Measurements from ENCODE around the gene RBM39.
A peak's percentile ranks its signal among the peaks of the same experiment; 100 is the strongest.

The RBM39 gene

DNA sequence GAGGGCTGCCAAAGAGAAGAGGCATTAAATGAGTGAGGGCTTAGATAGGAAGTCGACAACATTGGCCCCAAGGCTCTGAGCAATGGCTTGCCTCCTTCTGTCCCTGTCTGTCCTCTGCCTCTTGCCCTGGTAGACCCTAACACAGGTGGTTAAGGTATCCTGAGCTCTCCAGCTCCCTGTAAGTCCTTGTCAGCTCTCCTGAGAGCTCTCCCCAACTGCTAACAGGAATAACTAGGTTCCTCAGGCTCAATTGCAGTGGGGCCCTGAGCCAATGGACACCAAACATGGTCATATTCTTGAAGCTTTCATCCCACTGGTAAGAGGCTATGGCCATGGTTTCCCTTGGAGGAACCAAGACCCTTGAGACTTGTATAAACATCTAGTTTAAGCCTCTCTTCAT is 72.4 kb downstream of the RBM39 start:
- H3K4me3 ChIP-seq (replicated peaks; ENCODE audit: low read depth, low read length) = no peak overlapping the region
- no peaks in the 10 kb centered on the region for H3K27me3 ChIP-seq (replicated peaks; ENCODE audit: control insufficient read depth, insufficient read depth, low read length)
- TF ChIP-seq, protein P1, sequence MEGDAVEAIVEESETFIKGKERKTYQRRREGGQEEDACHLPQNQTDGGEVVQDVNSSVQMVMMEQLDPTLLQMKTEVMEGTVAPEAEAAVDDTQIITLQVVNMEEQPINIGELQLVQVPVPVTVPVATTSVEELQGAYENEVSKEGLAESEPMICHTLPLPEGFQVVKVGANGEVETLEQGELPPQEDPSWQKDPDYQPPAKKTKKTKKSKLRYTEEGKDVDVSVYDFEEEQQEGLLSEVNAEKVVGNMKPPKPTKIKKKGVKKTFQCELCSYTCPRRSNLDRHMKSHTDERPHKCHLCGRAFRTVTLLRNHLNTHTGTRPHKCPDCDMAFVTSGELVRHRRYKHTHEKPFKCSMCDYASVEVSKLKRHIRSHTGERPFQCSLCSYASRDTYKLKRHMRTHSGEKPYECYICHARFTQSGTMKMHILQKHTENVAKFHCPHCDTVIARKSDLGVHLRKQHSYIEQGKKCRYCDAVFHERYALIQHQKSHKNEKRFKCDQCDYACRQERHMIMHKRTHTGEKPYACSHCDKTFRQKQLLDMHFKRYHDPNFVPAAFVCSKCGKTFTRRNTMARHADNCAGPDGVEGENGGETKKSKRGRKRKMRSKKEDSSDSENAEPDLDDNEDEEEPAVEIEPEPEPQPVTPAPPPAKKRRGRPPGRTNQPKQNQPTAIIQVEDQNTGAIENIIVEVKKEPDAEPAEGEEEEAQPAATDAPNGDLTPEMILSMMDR (IDR thresholded peaks at IDR 0.05; ENCODE audit: insufficient read depth, low read length, poor library complexity, severe bottlenecking) = no peak
- H3K36me3 ChIP-seq (ENCODE audit: control insufficient read depth, insufficient read depth, low read length) = peaks cover 10% of the 10 kb centered on the region
- DNase-seq (ENCODE audit: extremely low read depth, insufficient read length) = no peak

DNA sequence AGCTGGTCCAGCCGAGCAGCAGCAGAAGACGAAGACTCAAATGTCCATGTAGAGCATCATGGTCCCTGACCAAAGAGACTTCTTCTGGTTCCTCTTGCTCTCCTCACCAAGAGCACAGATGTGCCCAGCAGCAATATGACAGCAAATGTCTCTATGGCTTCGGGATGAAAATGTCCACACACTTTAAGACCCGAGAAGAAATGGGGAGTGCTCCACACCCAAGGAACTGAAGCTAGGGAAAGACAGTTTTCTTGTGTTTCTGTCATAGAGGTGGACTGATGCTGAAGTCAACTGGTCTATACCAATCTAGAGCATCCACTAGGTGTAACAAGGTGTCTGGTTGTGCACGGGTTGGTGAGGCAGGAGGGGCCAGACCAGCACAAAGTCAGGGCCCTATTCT is 72.8 kb downstream of the RBM39 start:
- no peak for DNase-seq (ENCODE audit: extremely low read depth, insufficient read length)
- H3K4me3 ChIP-seq (replicated peaks; ENCODE audit: low read depth, low read length) = no peak overlapping the region
- TF ChIP-seq, protein P1 (IDR thresholded peaks at IDR 0.05; ENCODE audit: insufficient read depth, low read length, poor library complexity, severe bottlenecking) = no peak
- H3K36me3 ChIP-seq (ENCODE audit: control insufficient read depth, insufficient read depth, low read length) = peaks cover 9% of the 10 kb centered on the region
- no peaks in the 10 kb centered on the region for H3K27me3 ChIP-seq (replicated peaks; ENCODE audit: control insufficient read depth, insufficient read depth, low read length)

DNA sequence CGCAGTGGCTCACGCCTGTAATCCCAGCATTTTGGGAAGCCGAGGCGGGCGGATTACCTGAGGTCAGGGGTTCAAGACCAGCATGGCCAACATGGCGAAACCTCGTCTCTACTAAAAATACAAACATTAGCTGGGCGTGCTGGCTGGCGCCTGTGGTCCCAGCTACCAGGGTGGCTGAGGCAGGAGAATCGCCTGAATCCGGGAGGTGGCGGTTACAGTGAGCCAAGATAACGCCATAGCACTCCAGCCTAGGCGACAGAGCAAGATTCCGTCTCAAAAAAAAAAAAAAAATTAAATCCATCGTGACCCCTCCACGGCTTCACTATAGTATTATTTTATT is 76.1 kb downstream of the RBM39 start:
- H3K27me3 ChIP-seq (replicated peaks; ENCODE audit: control insufficient read depth, insufficient read depth, low read length) = no peaks in the 10 kb centered on the region
- TF ChIP-seq, protein P1 (IDR thresholded peaks at IDR 0.05; ENCODE audit: insufficient read depth, low read length, poor library complexity, severe bottlenecking) = no peak
- H3K4me3 ChIP-seq (replicated peaks; ENCODE audit: low read depth, low read length) = no peak overlapping the region
- DNase-seq (ENCODE audit: extremely low read depth, insufficient read length) = no peak
- peaks cover 7% of the 10 kb centered on the region for H3K36me3 ChIP-seq (ENCODE audit: control insufficient read depth, insufficient read depth, low read length)

DNA sequence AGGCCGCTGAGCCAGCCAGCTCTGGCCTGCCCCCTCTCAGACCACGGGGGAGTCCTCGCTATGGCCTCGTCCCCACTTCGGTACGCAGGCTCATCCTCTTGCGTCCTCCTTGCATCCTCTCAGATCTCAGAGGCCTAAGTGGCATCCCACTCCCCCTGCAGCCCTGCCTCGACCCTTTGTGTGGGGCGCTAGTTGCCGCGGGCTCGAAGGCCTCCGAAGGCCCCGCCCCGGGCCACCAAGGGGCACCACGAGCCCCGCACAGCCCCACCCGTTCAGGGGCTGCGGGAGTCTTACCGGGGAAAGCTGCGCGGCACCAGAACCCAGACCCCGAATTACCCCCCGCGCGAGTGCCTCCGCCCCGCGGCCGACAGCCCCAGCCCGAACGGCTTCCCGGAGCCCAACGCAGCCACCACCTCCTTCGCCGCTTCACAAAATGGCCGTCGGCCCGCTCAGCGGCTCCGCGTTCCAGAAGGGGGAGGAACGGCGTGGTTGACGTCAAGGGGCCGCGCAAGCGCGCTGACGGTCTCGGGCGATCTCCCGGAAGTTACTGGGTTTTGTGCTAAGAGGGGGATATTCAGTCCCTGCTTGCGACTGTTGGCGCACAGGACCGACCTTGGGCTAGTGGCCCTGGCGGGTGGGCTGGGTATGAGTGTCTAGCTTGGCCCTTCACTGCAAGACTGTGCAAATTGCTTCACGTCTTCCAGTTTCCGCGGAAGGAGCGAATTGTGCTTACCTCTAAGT is 77.4 kb downstream of the RBM39 start, which contains the start of the genes CPNE1 and RBM12:
CPNE1 (minus strand) TSS at position 435 of the 741 bp plus-strand sequence. CDS start 31,977 bp downstream, outside the sequence.
RBM12 (minus strand) TSS at position 435 of the 741 bp plus-strand sequence. CDS start 9,578 bp downstream, outside the sequence.
- Histone ChIP-seq H3K27me3 (replicated peaks; ENCODE audit: control insufficient read depth, insufficient read depth, low read length) (no peaks in the 10 kb centered on the region), H3K36me3 (ENCODE audit: control insufficient read depth, insufficient read depth, low read length) (peaks cover 5% of the 10 kb centered on the region), H3K4me3 (replicated peaks; ENCODE audit: low read depth, low read length) (peak within 1 kb of the TSS; percentile 96)
- peak; percentile 97 for DNase-seq (ENCODE audit: extremely low read depth, insufficient read length)
- TF ChIP-seq, protein P1 (IDR thresholded peaks at IDR 0.05; ENCODE audit: insufficient read depth, low read length, poor library complexity, severe bottlenecking) = no peak

DNA sequence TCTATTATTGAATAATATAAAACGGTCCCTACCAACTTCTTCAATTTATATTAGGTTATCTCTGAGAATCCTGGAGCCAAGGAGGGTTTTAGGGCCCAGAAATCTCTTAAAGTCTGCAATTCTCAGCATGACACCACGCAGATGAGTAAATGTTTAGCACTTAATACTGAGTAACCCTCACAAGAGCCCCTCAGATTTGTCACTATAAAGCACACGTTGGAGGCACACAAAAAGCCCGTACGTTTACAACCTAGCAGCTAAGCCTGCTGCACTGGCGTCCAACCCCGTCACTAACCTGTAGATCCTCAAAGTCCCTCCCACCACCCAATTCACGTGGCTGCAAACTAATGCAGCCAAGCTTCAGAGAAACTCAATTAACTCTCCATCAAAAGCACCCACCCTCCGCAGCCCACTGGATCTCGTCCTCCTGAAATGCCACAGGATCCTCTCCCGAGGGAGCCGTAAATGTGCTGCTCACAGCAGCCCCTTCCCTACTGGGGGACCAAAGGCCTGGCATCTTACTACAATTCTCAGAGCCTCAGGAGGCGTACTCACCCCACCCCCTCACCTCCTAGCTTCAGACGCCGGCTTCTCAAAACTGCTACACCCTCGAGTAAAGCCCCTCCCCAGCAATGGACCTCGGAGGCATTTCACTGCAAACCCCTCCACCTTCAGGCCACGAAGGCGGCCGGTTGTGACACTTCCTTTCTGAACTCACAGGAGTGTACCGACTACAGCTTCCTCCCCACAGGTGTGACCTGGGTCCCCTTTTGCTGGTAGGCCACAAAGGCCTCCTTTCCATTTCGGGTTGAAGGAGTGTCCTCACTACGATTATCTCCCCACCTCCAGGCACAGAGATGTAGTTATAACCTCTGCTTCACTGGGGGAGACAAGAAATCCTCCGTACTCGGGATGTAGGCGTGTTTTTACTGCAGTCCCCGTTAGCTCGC is 78.3 kb downstream of the RBM39 start:
- peak; percentile 63 for DNase-seq (ENCODE audit: extremely low read depth, insufficient read length)
- Histone ChIP-seq H3K4me3 (replicated peaks; ENCODE audit: low read depth, low read length) (peak overlapping the region; percentile 96), H3K36me3 (ENCODE audit: control insufficient read depth, insufficient read depth, low read length) (no peaks in the 10 kb centered on the region), H3K27me3 (replicated peaks; ENCODE audit: control insufficient read depth, insufficient read depth, low read length) (no peaks in the 10 kb centered on the region)
- TF ChIP-seq, protein P1 (IDR thresholded peaks at IDR 0.05; ENCODE audit: insufficient read depth, low read length, poor library complexity, severe bottlenecking) = no peak
